Type B pancreatic cell (in vitro differentiated cells): Measurements from ENCODE around the gene RTL5. TPM values are rescaled to one million over a fixed set of nuclear protein-coding genes. Genes with fewer than 3 reads are reported as not detected.

Experiments
- DNase-seq: peaks from one replicate; pipeline ENCODE4 v3.0.0; 2021; ENCODE audit warnings: mixed read lengths; ENCODE audit not compliant: unreplicated experiment; ENCODE audit errors: extremely low spot score
- H3K27ac Mint-ChIP-seq: 2 replicates; pipeline ENCODE4 v1.8.0; 2021; ENCODE audit warnings: mild to moderate bottlenecking, mixed read lengths
- H3K27me3 Mint-ChIP-seq: 2 replicates; pipeline ENCODE4 v1.8.0; 2021; ENCODE audit warnings: mixed read lengths
- H3K36me3 Mint-ChIP-seq: 2 replicates; pipeline ENCODE4 v1.8.0; 2021; ENCODE audit warnings: mixed read lengths
- H3K4me1 Mint-ChIP-seq: one replicate; pipeline ENCODE4 v1.8.0; 2021; ENCODE audit warnings: mixed read lengths; ENCODE audit not compliant: unreplicated experiment
- H3K4me3 Mint-ChIP-seq: 2 replicates; pipeline ENCODE4 v1.8.0; 2021; ENCODE audit warnings: mild to moderate bottlenecking, mixed read lengths
- H3K9me3 Mint-ChIP-seq: 2 replicates; pipeline ENCODE4 v1.8.0; 2021; ENCODE audit warnings: mixed read lengths
- total RNA-seq: library from RNA; stranded (reverse); gene quantifications from 2 replicates; pipeline ENCODE4 v1.2.1, GENCODE V29; 2021; ENCODE audit warnings: low replicate concordance
- TF ChIP-seq, protein P1 (sequence below): fragments of 200-600 bp; sonication (generic); conservative IDR thresholded peaks from 2 replicates; pipeline ENCODE4 v1.5.0; 2021; ENCODE audit warnings: antibody characterized with exemption, mild to moderate bottlenecking

Gene RTL5
- total RNA-seq, 1 donor from 2014 or later, result 21.9 TPM

DNA sequence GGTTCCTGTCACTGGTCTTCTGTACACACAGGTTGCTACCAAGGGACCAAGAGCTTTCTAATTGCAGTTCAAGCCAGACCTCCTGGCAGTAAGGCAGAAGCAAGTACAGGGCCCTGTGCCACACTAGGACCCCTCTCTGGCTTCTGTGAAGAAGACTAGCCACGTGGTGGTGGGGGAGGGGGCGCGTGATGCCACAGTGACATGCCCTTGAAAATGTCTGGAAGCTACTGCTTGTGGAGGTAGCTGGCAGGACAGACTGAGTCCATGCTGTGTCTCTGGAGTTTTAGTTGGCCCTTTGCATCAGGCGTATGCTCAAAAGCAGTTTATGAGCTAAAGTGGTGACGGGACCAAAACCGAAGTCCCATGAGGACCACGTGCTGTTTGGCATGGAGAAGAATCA is 50.9 kb downstream of the RTL5 start:
- H3K27ac Mint-ChIP-seq, result no peak overlapping the region
- no peaks in the 10 kb centered on the region for H3K9me3 Mint-ChIP-seq
- H3K36me3 Mint-ChIP-seq, result no peaks in the 10 kb centered on the region
- H3K4me3 Mint-ChIP-seq, result no peak overlapping the region
- H3K4me1 Mint-ChIP-seq, result peaks cover 30% of the 10 kb centered on the region
- H3K27me3 Mint-ChIP-seq, result no peaks in the 10 kb centered on the region
- TF ChIP-seq, protein P1, sequence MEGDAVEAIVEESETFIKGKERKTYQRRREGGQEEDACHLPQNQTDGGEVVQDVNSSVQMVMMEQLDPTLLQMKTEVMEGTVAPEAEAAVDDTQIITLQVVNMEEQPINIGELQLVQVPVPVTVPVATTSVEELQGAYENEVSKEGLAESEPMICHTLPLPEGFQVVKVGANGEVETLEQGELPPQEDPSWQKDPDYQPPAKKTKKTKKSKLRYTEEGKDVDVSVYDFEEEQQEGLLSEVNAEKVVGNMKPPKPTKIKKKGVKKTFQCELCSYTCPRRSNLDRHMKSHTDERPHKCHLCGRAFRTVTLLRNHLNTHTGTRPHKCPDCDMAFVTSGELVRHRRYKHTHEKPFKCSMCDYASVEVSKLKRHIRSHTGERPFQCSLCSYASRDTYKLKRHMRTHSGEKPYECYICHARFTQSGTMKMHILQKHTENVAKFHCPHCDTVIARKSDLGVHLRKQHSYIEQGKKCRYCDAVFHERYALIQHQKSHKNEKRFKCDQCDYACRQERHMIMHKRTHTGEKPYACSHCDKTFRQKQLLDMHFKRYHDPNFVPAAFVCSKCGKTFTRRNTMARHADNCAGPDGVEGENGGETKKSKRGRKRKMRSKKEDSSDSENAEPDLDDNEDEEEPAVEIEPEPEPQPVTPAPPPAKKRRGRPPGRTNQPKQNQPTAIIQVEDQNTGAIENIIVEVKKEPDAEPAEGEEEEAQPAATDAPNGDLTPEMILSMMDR, result no peak
- no peak for DNase-seq

DNA sequence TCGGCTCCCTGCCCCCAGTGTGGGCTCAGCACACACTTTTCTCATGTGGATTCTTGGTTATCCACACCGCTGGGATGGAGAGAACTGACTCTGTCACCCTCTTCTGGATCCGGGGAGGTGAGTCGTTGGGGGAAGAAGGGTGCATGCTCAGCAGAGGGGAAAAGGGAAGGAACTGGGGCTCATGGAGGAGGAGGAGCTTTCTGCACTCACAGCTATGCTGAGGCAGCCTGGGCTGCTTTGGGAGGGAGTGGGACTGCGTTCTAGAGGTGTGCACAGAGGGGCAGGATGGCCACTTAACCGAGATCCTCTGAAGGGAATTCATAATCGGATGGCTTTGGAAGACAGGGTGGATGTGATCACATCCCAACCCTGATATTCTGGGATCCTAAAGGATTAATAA is 51.6 kb downstream of the RTL5 start:
- no peaks in the 10 kb centered on the region for H3K27me3 Mint-ChIP-seq
- TF ChIP-seq, protein P1, result no peak
- no peaks in the 10 kb centered on the region for H3K36me3 Mint-ChIP-seq
- no peak overlapping the region for H3K4me3 Mint-ChIP-seq
- H3K4me1 Mint-ChIP-seq, result peaks cover 26% of the 10 kb centered on the region
- H3K9me3 Mint-ChIP-seq, result no peaks in the 10 kb centered on the region
- no peak for DNase-seq
- peak overlapping the region; percentile 29 for H3K27ac Mint-ChIP-seq

DNA sequence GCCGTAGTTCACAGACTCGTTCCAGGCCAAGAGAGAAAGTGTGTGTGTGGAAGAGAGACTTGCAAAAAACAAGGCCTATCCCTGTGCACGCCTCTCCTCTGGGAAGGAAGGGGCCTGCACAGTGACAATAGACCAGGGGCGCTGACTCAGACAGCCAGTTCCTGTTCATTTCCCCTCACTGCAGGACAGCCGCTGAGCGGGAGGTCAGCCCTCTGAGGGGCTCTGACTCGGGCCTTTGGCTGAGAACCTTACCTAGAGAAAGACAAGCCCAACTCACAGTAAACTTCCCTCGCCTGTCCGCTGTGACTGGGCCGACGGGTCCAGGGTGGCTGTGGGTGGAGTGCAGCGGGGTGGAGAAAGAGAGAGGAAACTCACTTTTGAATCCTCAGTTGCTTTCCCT is 52.1 kb downstream of the RTL5 start:
- H3K27ac Mint-ChIP-seq, result peak overlapping the region; percentile 29

DNA sequence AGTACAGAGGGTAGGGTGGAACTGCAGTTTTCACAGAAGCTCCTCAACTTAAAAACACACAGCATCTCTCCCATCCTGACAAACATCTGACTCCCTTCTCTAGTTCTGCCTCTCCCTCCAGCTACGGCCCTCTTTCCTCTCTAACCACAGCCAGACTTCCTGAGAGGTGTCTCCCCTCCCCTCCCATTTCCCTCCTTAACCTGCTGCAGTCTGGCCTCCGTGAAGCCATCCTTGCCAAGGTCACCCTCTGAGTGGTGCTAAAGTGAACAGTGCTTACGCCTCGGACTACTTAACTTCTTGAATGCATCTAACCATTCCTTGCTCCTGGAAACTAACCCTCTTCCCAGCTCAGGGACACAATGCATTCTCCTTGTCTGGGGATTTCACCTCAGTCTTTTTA is 53.3 kb downstream of the RTL5 start:
- Mint-ChIP-seq H3K27me3 (no peaks in the 10 kb centered on the region), H3K36me3 (no peaks in the 10 kb centered on the region), H3K4me1 (peaks cover 21% of the 10 kb centered on the region), H3K27ac (no peak overlapping the region), H3K9me3 (no peaks in the 10 kb centered on the region), H3K4me3 (no peak overlapping the region)
- TF ChIP-seq, protein P1, result no peak
- DNase-seq, result no peak

More for the DNA sequence above, 52.1 kb downstream of the RTL5 start:
- H3K27me3 Mint-ChIP-seq, result no peaks in the 10 kb centered on the region
- no peak for DNase-seq
- no peaks in the 10 kb centered on the region for H3K36me3 Mint-ChIP-seq
- H3K9me3 Mint-ChIP-seq, result no peaks in the 10 kb centered on the region
- H3K4me3 Mint-ChIP-seq, result no peak overlapping the region
- H3K4me1 Mint-ChIP-seq, result peaks cover 21% of the 10 kb centered on the region
- TF ChIP-seq, protein P1, result no peak

Other genes with a start within 250 kb of the RTL5 start
- 2.2 and 11.3 TPM in 2 replicates for gene NHSL2, start 221.1 kb downstream of the RTL5 start, total RNA-seq
- 12.3 and 17.4 TPM in 2 replicates for gene PIN4, start 49.8 kb upstream of the RTL5 start, total RNA-seq
- gene ERCC6L, start 107.1 kb upstream of the RTL5 start, total RNA-seq, result 2.4 and 7.8 TPM in 2 replicates
- 1,929 and 1,967 TPM in 2 replicates for gene RPS4X, start 145.3 kb upstream of the RTL5 start, total RNA-seq
- 2.6 and 6.0 TPM in 2 replicates for gene CITED1, start 174.0 kb upstream of the RTL5 start, total RNA-seq